ENCODE data around the gene DTX3L.

Gene DTX3L

DNA sequence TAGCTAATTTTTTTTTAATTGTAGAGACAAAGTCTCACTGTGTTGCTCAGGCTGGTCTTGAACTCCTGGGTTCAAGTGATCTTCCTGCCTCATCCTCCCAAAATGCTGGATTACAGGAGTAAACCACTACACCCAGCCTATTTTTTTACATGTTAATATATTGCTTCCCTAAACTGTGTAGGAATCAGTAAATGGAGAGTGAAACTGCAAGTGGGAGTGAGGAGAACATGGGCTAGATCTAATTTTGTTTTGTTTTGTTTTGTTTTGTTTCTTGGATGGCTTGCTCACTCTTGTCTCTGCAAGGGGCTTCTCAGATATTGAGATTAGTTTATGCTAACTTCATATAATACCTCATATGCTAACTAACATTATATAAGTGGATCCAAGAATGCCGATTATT lies 44.8 kb downstream of the DTX3L start:
- no peak for DNase-seq

DNA sequence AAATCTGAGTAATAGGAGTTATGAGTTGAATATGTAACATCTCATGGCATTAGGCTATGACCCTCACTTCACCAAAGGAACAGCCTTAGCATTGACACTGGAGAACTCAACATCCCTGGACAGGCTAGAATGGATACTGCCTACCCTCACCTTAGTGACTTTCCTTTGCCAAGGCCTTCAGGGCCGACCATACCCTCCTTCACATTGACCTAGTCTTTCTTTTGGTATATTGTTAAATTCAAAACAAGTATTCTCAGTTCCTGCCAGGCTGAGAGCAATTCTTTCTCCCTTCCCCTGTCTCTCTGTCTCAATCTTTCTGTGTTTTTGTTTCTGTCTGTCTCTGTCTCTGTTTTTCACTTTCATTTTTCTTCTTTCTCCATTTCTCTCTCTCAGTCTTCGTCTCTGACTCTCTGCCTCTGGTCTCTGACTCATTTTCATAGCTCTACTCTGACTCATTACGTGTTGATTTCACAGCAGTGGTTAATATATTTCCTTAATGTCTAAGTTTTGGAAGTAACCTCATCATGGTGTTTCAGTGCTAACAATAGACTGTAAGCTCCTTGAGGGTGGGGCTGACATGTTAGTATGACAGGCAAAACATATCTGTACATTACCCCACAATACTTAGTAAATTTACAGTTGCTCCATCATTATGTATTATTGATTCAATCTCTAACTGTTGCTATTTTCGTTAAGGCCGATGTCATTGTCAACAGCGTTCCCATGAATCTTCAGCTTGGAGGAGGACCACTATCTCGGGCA lies 45.8 kb downstream of the DTX3L start:
- DNase-seq: peak; percentile 16

DNA sequence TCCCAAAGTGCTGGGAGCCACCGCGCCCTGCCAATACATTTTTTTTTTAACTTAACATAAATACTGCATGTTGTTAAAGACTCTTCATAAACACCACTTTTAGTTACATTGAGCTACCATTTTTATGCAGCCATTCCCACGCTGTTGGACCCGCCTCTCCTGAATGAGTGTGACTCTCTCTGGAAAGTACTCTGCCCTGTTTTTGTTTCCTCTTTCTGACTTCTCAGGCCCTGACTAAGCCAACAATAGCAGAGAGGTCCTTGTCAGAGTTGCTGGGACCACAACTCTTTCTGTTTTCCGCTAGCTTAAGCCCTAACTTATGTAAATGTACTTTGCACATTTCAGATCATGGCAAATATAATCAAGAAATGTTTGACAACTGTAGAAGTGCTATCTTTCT lies 48.6 kb downstream of the DTX3L start:
- DNase-seq: no peak

DNA sequence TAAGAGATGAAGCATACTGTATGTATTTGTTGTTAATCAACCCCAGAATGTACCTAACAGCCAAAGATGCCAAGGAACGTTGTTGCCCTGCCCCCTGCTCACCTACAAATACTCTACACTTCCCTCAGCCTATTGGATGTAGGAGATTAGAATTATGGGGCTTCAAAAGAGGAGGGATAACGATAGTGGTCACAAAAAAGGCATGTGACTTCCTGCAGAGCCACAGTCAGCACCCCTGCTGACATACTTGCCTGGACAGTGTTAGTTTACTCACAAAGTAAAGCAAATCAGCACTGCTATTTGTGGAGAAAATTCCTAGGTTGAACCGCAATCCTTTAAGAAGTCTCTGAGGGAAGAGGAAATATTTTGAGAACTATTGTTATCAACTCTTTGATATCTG lies 51.2 kb downstream of the DTX3L start:
- no peak for DNase-seq

DNA sequence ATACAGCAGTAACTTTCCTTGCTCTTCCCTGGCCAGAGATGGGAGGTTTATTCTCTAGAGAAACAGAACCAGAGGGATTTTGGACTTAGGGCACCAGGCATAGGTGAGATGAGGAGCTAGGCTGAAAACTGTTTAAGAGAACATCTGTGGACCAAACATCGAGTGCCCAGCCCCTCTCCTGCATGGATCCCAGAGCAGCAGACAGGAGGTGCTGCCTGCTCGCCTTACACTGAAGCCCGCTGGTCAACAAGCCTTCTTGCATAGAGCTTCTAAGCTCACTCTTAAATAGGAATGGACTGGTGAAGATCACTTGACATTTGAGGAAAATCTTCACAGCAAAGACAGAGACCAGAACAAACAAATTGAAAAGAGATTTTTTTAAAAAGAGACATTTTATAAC lies 54.5 kb downstream of the DTX3L start:
- DNase-seq: no peak

DNA sequence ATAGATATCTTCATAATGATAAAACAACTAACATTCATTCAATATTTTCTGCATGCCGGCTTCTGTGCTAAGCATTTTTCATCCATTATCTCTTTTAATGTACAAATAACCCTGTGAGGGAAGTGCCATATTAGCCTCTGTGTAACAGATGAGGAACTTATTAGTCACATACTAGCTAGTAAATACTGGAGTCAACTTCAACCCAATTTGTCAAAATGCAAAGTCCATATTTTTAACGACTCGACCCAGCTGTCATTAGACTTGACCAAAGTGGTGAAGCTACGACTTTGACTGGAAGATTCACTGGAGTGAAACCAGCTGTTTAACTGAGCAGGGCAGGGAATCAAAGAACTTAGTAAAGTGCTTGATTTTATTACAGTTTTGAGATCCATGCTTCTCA lies 54.9 kb downstream of the DTX3L start:
- no peak for DNase-seq

DNA sequence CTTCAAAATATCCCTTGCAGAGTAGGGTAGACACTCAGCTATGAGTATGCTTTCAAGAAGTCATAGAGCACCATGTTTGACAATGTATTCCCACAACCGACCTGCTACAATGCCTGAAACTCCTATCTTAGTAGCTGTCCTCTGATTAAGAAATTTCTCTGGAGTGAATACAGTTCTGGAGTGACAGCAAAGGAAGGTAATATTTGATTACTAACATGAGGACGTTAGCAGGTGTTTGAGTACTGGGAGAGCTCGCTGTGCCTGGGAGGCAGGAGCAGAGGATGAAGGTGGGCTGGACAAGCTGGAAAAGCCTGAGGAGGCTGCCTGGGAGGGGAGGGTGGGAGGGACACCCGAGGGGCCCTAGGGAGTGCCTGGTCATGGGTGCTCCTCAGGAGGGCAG lies 56.3 kb downstream of the DTX3L start:
- DNase-seq: no peak

DNA sequence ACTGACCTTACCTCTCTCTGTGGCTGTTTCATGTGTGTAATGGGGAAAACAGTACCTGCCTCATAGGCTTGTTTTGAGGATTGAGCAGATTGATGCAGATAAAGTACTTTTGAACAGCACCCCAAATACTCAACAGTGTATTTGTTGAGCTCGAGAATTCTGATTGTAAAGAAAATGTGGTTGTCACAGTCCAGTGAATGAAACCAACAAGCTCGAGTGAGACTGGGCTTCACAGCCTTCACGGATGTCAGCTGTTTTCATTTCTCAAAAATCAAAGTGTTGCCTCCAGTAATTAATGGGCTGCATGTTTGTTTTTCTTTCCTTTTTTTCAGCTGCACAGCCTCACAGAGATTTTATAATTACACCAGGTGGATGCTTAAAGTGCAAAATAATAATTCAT lies 57.0 kb downstream of the DTX3L start:
- no peak for DNase-seq

DNA sequence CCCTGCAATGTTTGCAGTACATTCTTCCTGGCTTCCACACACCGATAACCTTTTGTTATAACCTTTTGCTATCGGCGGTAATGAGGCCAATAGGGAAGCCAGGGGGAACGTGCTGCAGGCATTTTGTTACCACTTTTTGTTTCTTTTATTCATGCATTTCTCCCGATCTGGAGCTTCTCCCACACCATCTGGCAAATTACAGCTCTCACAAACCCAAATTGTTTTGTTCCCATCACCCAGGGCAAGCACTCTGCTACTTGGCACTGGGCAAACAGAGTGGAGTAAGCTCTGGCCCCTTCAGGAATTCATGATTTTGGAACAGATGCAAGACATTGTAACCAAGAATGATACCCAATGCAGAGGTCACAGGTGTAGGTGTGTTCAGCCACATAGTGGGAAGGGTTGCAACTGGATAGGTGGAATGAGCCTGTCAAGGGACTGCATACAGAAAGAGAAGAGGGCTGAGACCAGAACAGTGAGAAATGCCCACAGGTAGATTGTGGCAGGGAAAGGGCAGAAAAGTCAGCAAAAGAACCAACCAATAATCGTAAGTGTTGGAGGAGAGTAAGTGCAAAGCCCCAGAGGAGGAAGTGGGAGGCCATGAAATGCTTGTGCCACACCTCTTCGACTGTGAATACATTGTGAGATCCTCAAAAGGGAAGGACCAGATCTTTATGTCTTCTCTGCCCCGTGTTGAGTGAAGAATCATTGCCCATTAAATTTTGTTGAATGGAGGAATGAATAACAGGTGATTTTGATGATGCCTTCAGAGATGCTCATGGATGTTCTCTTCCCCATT lies 59.1 kb downstream of the DTX3L start:
- no peak for DNase-seq

All from OCI-M1 (cell line).